ENCODE data around the gene PMP22. TPM values are rescaled to one million over a fixed set of nuclear protein-coding genes. Genes with fewer than 3 reads are reported as not detected.
A peak's percentile ranks its signal among the peaks of the same experiment; 100 is the strongest.

The PMP22 gene
- total RNA-seq, 1 donor from 2014 or later, result 3.6 TPM

- no peak for ATAC-seq
- DNase-seq (ENCODE audit: low spot score), result no peak
Measured at GRCh38 chr17:15278380-15278779, 13.3 kb upstream of the PMP22 start.

- ATAC-seq (no peak), DNase-seq (ENCODE audit: low spot score) (no peak)
Measured at GRCh38 chr17:15274017-15274416, 8.9 kb upstream of the PMP22 start.

GRCh38 chr17:15273141-15273793, 8.1 kb upstream of the PMP22 start:
- no peak for DNase-seq (ENCODE audit: low spot score)
- peak; percentile 42 for ATAC-seq

- ATAC-seq (no peak), DNase-seq (ENCODE audit: low spot score) (no peak)
Measured at GRCh38 chr17:15271741-15272140, 6.6 kb upstream of the PMP22 start.

GRCh38 chr17:15270628-15271381, 5.7 kb upstream of the PMP22 start:
- DNase-seq (ENCODE audit: low spot score) (no peak), ATAC-seq (no peak)

GRCh38 chr17:15269780-15270089, 4.6 kb upstream of the PMP22 start:
- ATAC-seq (no peak), DNase-seq (ENCODE audit: low spot score) (no peak)

- ATAC-seq (no peak), DNase-seq (ENCODE audit: low spot score) (no peak)
Measured at GRCh38 chr17:15269087-15269779, 4.1 kb upstream of the PMP22 start.

- ATAC-seq (no peak), DNase-seq (ENCODE audit: low spot score) (no peak)
Measured at GRCh38 chr17:15268461-15268860, 3.3 kb upstream of the PMP22 start.

GRCh38 chr17:15267996-15268395, 2.9 kb upstream of the PMP22 start:
- DNase-seq (ENCODE audit: low spot score) (no peak), ATAC-seq (no peak)

- no peak for DNase-seq (ENCODE audit: low spot score)
- ATAC-seq, result no peak
Measured at GRCh38 chr17:15266325-15267125, 1.4 kb upstream of the PMP22 start.

- ATAC-seq (peak; percentile 24), DNase-seq (ENCODE audit: low spot score) (peak; percentile 50)
Measured at GRCh38 chr17:15264542-15264941, 584 bp downstream of the PMP22 start.

GRCh38 chr17:15263680-15264079, 1.4 kb downstream of the PMP22 start:
- ATAC-seq (no peak), DNase-seq (ENCODE audit: low spot score) (no peak)

GRCh38 chr17:15263206-15263579, 1.9 kb downstream of the PMP22 start:
- ATAC-seq, result no peak

GRCh38 chr17:15262291-15263205, 2.6 kb downstream of the PMP22 start:
- ATAC-seq (peak; percentile 51), DNase-seq (ENCODE audit: low spot score) (peak; percentile 53)

More at GRCh38 chr17:15263206-15263579, 1.9 kb downstream of the PMP22 start:
- no peak for DNase-seq (ENCODE audit: low spot score)

- no peak for ATAC-seq
- no peak for DNase-seq (ENCODE audit: low spot score)
Measured at GRCh38 chr17:15261802-15262290, 3.3 kb downstream of the PMP22 start.

GRCh38 chr17:15261258-15261801, 3.8 kb downstream of the PMP22 start:
- ATAC-seq, result no peak

GRCh38 chr17:15260376-15261257, 4.5 kb downstream of the PMP22 start:
- DNase-seq (ENCODE audit: low spot score), result peak; percentile 84
- peak; percentile 86 for ATAC-seq

More at GRCh38 chr17:15261258-15261801, 3.8 kb downstream of the PMP22 start:
- DNase-seq (ENCODE audit: low spot score), result peak; percentile 49

- DNase-seq (ENCODE audit: low spot score), result no peak
- ATAC-seq, result no peak
Measured at GRCh38 chr17:15257796-15258512, 7.2 kb downstream of the PMP22 start.
